HL-60/S4 treated with phorbol 12-myristate 13-acetate at 8.2 ng/mL for 4 days and 3 days (cell line): ENCODE data around the gene PRKRIP1.
"Not testable (repeated sequence)": the region's sequence is repeated elsewhere in the genome, so short reads cannot be mapped to it uniquely, and the experiment has no call there.

Source experiments
- in situ Hi-C: fragments of 300-500 bp; cut with MboI; formaldehyde crosslinking; loops from 2 replicates; pipeline ENCODE4 v1.15.0; 2022; ENCODE audit warnings: low sequenced_read_pairs

Gene PRKRIP1

GRCh38 chr7:102400360-102400759 lies 4.2 kb downstream of the PRKRIP1 start:
- in situ Hi-C loops: no loop called here

GRCh38 chr7:102403563-102403962 lies 7.4 kb downstream of the PRKRIP1 start:
- in situ Hi-C loops: no loop called here

DNA sequence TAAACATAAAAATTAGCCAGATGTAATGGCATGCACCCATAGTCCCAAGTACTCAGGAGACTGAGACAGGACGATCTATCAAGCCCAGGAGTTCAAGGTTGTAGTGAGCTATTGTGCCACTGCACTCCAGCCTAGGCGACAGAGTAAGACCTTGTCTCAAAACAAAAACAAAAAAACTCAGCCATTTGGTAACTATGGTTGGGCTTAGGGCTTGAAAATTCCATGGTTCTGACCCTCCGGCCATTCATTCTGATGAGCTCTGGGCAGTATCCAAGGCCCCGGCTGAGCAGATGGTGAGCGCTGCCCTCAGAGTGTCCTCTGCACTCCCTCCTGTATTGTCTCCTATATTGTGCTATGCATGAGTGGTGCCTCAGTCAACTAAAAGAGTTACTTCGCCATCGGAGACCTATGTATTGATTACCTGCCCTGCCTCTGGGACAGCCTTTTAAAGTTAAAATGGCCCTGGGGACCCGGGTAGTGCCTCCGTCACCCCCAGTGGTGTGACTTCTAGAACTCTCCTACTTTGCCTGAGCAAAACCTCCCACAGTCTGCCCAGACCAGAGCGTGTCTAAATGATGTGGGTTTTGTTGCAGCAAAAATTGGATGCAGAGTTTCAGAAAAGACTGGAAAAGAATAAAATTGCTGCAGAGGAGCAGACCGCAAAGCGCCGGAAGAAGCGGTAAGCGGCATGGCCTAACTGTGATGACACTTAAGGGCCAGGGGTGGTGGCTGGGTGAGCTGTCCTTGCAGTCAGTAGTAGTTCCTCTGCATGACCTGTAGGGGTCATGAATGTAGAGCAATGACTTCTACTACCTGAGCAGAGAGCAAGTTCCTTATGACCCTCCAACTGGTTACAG lies 8.1 kb downstream of the PRKRIP1 start:
- in situ Hi-C loops: no loop called here

DNA sequence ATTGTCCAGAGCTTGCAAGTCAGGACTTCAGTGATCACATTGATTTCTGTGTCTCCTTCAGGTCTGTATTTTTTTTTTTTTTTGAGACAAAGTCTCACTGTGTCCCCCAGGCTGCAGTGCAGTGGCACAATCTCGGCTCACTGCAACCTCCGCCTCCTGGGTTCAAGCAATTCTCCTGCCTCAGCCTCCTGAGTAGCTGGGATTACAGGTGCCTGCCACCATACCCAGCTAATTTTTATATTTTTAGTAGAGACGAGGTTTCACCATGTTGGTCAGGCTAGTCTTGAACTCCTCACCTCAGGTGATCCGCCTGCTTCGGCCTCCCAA lies 8.7 kb downstream of the PRKRIP1 start:
- in situ Hi-C loops: not testable (repeated sequence)

GRCh38 chr7:102407910-102408309 lies 11.7 kb downstream of the PRKRIP1 start:
- in situ Hi-C loops: no loop called here

GRCh38 chr7:102408530-102408929 lies 12.4 kb downstream of the PRKRIP1 start:
- in situ Hi-C loops: not testable (repeated sequence)

GRCh38 chr7:102409340-102409739 lies 13.2 kb downstream of the PRKRIP1 start:
- in situ Hi-C loops: no loop called here

GRCh38 chr7:102410123-102410522 lies 14.0 kb downstream of the PRKRIP1 start:
- in situ Hi-C loops: no loop called here

DNA sequence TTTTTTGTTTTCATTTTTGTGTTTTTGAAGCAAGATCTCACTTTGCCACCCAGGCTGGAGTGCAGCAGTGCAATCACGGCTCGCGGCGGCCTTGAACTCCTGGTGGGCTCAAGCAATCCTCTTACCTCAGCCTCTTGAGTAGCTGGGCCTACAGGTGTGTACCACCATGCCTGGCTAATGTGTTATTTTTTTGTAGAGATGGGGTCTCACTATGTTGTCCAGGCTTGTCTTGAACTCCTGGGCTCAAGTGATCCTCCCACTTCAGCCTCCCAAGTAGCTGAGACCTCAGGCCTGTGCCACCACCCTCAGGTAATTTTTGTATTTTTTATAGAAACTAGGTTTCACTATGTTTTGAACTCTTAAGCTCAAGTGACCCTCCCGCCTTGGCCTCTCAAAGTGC lies 14.8 kb downstream of the PRKRIP1 start:
- in situ Hi-C loops: no loop called here

GRCh38 chr7:102412548-102412947 lies 16.4 kb downstream of the PRKRIP1 start:
- in situ Hi-C loops: no loop called here

- in situ Hi-C loops: no loop called here
Observed at GRCh38 chr7:102413091-102413490, 16.9 kb downstream of the PRKRIP1 start.

- in situ Hi-C loops: no loop called here
Observed at GRCh38 chr7:102413611-102414010, 17.4 kb downstream of the PRKRIP1 start.

- in situ Hi-C loops: no loop called here
Observed at GRCh38 chr7:102415685-102416225, 19.6 kb downstream of the PRKRIP1 start.

GRCh38 chr7:102416406-102416805 lies 20.2 kb downstream of the PRKRIP1 start:
- in situ Hi-C loops: no loop called here

DNA sequence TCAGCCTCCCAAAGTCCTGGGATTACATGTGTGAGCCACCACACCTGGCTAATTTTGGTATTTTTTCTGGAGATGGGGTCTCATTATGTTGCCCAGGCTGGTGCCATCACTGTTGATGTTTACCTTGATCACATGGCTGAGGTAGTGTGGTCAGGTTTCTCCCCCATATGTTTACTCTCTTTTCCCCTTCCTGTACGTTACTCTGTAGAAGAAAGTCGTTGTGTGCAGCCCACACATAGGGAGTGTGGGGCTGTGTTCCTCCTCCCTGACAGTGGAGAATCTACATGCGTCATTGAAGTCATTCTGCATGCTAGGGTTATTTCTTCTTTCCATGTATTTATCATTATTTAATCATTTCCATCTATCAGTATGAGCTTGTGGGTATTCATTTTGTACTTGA lies 20.9 kb downstream of the PRKRIP1 start:
- in situ Hi-C loops: no loop called here

DNA sequence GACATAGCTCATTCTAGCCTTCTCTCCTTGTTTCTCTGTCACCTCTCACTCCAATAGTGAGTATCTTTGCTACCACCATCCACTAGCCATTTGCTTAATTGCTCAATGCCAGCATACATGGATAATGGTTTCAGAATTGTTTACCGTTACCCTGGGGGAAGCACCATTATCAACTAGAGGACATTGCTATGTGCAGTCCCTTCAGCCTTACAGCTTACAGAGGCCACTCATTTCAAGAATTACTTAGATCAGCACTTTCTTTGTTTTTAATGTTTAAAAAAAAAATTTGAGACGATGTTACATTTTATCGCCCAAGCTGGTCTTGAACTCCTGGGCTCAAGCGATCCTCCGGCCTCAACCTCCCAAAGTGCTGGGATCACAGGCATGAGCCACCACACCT lies 22.4 kb downstream of the PRKRIP1 start:
- in situ Hi-C loops: no loop called here

- in situ Hi-C loops: no loop called here
Observed at GRCh38 chr7:102421706-102422240, 25.6 kb downstream of the PRKRIP1 start.

GRCh38 chr7:102424129-102424551 lies 28.0 kb downstream of the PRKRIP1 start:
- in situ Hi-C loops: no loop called here

GRCh38 chr7:102424787-102425218 lies 28.6 kb downstream of the PRKRIP1 start:
- in situ Hi-C loops: no loop called here

GRCh38 chr7:102425639-102426267 lies 29.6 kb downstream of the PRKRIP1 start:
- in situ Hi-C loops: no loop called here

DNA sequence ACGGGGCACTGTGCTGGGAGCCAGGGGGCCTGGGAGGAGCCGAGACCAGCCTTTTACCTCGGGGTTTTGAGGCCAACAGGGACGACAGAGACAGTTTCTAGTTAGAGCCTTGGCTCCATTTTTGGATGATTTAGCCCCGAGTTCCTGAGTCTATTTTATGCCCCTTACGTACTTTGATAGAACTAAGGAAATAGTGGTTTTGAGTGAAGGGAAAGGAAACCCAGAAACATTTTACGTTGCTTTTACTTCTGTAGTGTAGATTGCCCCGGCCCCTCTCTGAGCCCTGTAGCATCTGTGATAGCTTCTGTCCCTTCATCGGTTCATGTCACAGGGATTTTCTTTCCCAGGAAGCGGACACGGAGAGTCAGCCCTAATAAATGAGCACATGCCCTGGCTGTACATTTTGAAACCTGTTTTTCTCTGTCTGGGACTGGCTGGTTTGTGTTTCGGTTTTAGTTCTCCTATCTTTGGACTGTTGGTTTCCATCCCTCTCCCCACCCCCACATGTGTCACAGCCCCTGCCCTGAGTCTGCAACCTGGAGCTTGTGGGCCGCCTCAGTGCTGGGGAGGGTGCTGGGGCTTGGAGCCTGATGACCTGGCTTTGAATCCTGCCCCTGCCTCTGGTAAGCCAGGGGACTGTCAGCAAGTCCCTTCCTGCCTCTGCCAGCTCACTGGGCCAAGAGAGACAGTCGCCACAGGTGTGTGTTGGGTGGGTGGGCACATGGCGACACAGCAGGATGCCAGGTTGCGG lies 30.3 kb downstream of the PRKRIP1 start:
- in situ Hi-C loops: no loop called here
